ENCODE data around the gene MAGEA11. TPM values are rescaled to one million over a fixed set of nuclear protein-coding genes. Genes with fewer than 3 reads are reported as not detected.

MAGEA11 gene
- total and polyA plus RNA-seq, 9 of the 15 experiments (the other 6 are each of a cell fraction or from before 2014, with no cell fraction given), result 0.04 to 0.18 TPM; not detected in 7

GRCh38 chrX:149716632-149717031 lies 4.8 kb downstream of the MAGEA11 start:
- H3K27ac ChIP-seq (ENCODE audit: extremely low read depth, low read depth, low read length), result no peak overlapping the region
- no peaks in the 10 kb centered on the region for H3K79me2 ChIP-seq (ENCODE audit: control insufficient read depth, insufficient read depth, low read length)
- intact Hi-C loops (cut with micrococcal nuclease) (no loop called here), in situ Hi-C loops (cut with MboI) (no loop called here)
- BruUV-seq (replicated peaks), result no TSS peak
- 0% methylated on average over 1 of the region's 3 CpGs for WGBS (ENCODE audit: insufficient coverage, low coverage, missing lambda C conversion rate)
- ATAC-seq (no peak), FAIRE-seq (no peak), DNase-seq (ENCODE audit: extremely low read depth in 1 of 4, low spot score in 3 of 4) (no peak)
- no peaks in the 10 kb centered on the region for H3K9me3 ChIP-seq (replicated peaks; ENCODE audit: control insufficient read depth, insufficient read depth, low read depth, low read length)
- H3K4me3 ChIP-seq, result no peak overlapping the region
- peaks cover 2 to 7% of the 10 kb centered on the region in 2 experiments; a peak in 2 of 5 replicates for H3K27me3 ChIP-seq (ENCODE audit: control insufficient read depth in 2 of 2, insufficient read depth in 2 of 2, low read length in 2 of 2)
- POLR2A ChIA-PET, result no interaction called here
- H3K4me1 ChIP-seq (replicated peaks in 1 of 2; ENCODE audit: control insufficient read depth in 2 of 2, insufficient read depth in 2 of 2, low read length in 2 of 2), result no peaks in the 10 kb centered on the region; a peak in 1 of 5 replicates
- no peaks in the 10 kb centered on the region for H3K9me1 ChIP-seq (ENCODE audit: control insufficient read depth, insufficient read depth, low read length)
- TF ChIP-seq ZNF584 (CRISPR knock-in tag; IDR thresholded peaks at IDR 0.05; ENCODE audit: low read depth), result no peak
- TF ChIP-seq PCBP1 (IDR thresholded peaks at IDR 0.05; ENCODE audit: low read depth, low read length, poor library complexity, severe bottlenecking), result no peak
- TF ChIP-seq POLR2AphosphoS2 (IDR thresholded peaks at IDR 0.05; ENCODE audit: low read length), result no peak
- no peak for TF ChIP-seq FOSL1 (tag; conservative IDR thresholded peaks at IDR 0.05)
- TF ChIP-seq, protein P1, sequence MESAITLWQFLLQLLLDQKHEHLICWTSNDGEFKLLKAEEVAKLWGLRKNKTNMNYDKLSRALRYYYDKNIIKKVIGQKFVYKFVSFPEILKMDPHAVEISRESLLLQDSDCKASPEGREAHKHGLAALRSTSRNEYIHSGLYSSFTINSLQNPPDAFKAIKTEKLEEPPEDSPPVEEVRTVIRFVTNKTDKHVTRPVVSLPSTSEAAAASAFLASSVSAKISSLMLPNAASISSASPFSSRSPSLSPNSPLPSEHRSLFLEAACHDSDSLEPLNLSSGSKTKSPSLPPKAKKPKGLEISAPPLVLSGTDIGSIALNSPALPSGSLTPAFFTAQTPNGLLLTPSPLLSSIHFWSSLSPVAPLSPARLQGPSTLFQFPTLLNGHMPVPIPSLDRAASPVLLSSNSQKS (CRISPR knock-in tag; IDR thresholded peaks at IDR 0.05), result no peak
- no peak for TF ChIP-seq SMAD3 (CRISPR knock-in tag; conservative IDR thresholded peaks at IDR 0.05)
- no peak for TF ChIP-seq ZNF444 (CRISPR knock-in tag; IDR thresholded peaks at IDR 0.05)
- H3K9ac ChIP-seq (ENCODE audit: insufficient read depth in 1 of 2, low read depth in 2 of 2, low read length in 2 of 2), result no peak overlapping the region
- H3K36me3 ChIP-seq (ENCODE audit: control insufficient read depth, insufficient read depth, low read length), result no peaks in the 10 kb centered on the region
- no peak overlapping the region for H3K4me2 ChIP-seq (ENCODE audit: insufficient read depth, low read length)
- H4K20me1 ChIP-seq (replicated peaks; ENCODE audit: control insufficient read depth, insufficient read depth, low read length), result 0 out of 2 replicates have a peak, but pooled peaks cover 3% of the 10 kb centered on the region
- CTCF ChIA-PET (ENCODE audit: low intra/inter-chr PET ratio), result no interaction called here
- H2AFZ ChIP-seq (ENCODE audit: low read depth, low read length), result no peak overlapping the region

Measured in K562 (cell line).